A673 (cell line): Measurements from ENCODE around the gene RBPMS2.

Experiments used
- CTCF ChIP-seq: fragments of 300-800, 200-600 bp; sonication (generic); conservative IDR thresholded peaks from 2 replicates; pipeline ENCODE4 v1.5.1; 2017; ENCODE audit warnings: low read depth, mild to moderate bottlenecking, antibody characterized with exemption, low read length, moderate library complexity, mixed read lengths
- EZH2 ChIP-seq: fragments of 200-600 bp; sonication (generic); IDR thresholded peaks from 2 replicates; pipeline ENCODE4 v1.6.1; 2017; ENCODE audit warnings: borderline replicate concordance, low read depth, mild to moderate bottlenecking, mixed read lengths, antibody characterized with exemption, low read length; ENCODE audit not compliant: poor library complexity, severe bottlenecking

GRCh38 chr15:64807751-64808222 is 32.4 kb upstream of the RBPMS2 start:
- TF ChIP-seq CTCF, result no peak
- no peak for TF ChIP-seq EZH2
